ENCODE results near the gene HOXD12.

- TF ChIP-seq CTCF (IDR thresholded peaks at IDR 0.05; ENCODE audit: low read depth, low read length, poor library complexity, severe bottlenecking) (no peak), EZH2phosphoT487 (IDR thresholded peaks at IDR 0.05; ENCODE audit: borderline replicate concordance, low read length) (no peak)
These were observed 8.7 kb upstream of the HOXD12 start for GRCh38 chr2:176090862-176091261.

Data from DOHH2 (cell line).